GM23338 (cell line): ENCODE measurements around the gene IQCK. TPM values are rescaled to one million over a fixed set of nuclear protein-coding genes. Genes with fewer than 3 reads are reported as not detected.

Experiments used
- ATAC-seq: fragments of 200-7000 bp; cut with Tn5 transposase; 3 replicates; pipeline ENCODE4 v1.9.1; 2020
- DNase-seq: peaks from one replicate; pipeline ENCODE4 v3.0.0-alpha.2; 2015; ENCODE audit warnings: low spot score
- H2AFZ ChIP-seq: fragments of 200-600 bp; sonication (generic); 2 replicates; pipeline ENCODE4 v1.8.0; 2016; ENCODE audit warnings: antibody characterized with exemption, mild to moderate bottlenecking, moderate library complexity
- H3F3A ChIP-seq: fragments of 200-600 bp; sonication (generic); replicated peaks from 2 replicates; pipeline ENCODE4 v1.8.0; 2017; ENCODE audit warnings: antibody characterized with exemption, mixed run types, low read depth
- H3K27ac ChIP-seq: fragments of 200-600 bp; sonication (generic); 2 replicates; pipeline ENCODE4 v1.6.1; 2016; ENCODE audit warnings: low read depth
- H3K27me3 ChIP-seq: fragments of 200-600 bp; sonication (generic); 2 replicates; pipeline ENCODE4 v1.8.0; 2016; ENCODE audit warnings: mild to moderate bottlenecking, mixed run types, moderate library complexity; ENCODE audit not compliant: insufficient read depth
- H3K36me3 ChIP-seq: fragments of 200-600 bp; sonication (generic); 2 replicates; pipeline ENCODE4 v1.8.0; 2016; ENCODE audit warnings: mild to moderate bottlenecking; ENCODE audit not compliant: insufficient read depth
- H3K4me1 ChIP-seq: fragments of 200-600 bp; sonication (generic); 2 replicates; pipeline ENCODE4 v1.8.0; 2016; ENCODE audit warnings: mild to moderate bottlenecking, moderate library complexity; ENCODE audit not compliant: insufficient read depth
- H3K4me2 ChIP-seq: fragments of 200-600 bp; sonication (generic); 2 replicates; pipeline ENCODE4 v1.7.1; 2017; ENCODE audit warnings: mixed run types
- H3K4me3 ChIP-seq: fragments of 200-600 bp; sonication (generic); 2 replicates; pipeline ENCODE4 v1.6.1; 2016; ENCODE audit warnings: mixed run types
- H3K79me2 ChIP-seq: fragments of 200-600 bp; sonication (generic); replicated peaks from 2 replicates; pipeline ENCODE4 v1.8.0; 2017; ENCODE audit warnings: mild to moderate bottlenecking; ENCODE audit not compliant: insufficient read depth
- H3K9me2 ChIP-seq: fragments of 200-600 bp; sonication (generic); 2 replicates; pipeline ENCODE4 v1.8.0; 2017; ENCODE audit not compliant: insufficient read depth
- H4K20me1 ChIP-seq: fragments of 200-600 bp; sonication (generic); replicated peaks from 2 replicates; pipeline ENCODE4 v1.8.0; 2017; ENCODE audit warnings: mild to moderate bottlenecking; ENCODE audit not compliant: insufficient read depth
- H3K27ac Mint-ChIP-seq: 2 replicates; pipeline ENCODE4 v1.8.0; 2020; ENCODE audit warnings: inconsistent platforms, mild to moderate bottlenecking, moderate library complexity, mixed read lengths
- H3K27me3 Mint-ChIP-seq: 3 replicates; pipeline ENCODE4 v1.8.0; 2022; ENCODE audit warnings: low read depth, mild to moderate bottlenecking, moderate library complexity, mixed read lengths, inconsistent platforms; ENCODE audit not compliant: insufficient read depth, poor library complexity
- H3K36me3 Mint-ChIP-seq: 3 replicates; pipeline ENCODE4 v1.8.0; 2021; ENCODE audit warnings: low read depth, mild to moderate bottlenecking, inconsistent platforms, moderate library complexity, mixed read lengths
- H3K4me1 Mint-ChIP-seq: 3 replicates; pipeline ENCODE4 v1.8.0; 2020; ENCODE audit warnings: mild to moderate bottlenecking, inconsistent platforms, mixed read lengths
- H3K4me3 Mint-ChIP-seq: 3 replicates; pipeline ENCODE4 v1.8.0; 2021; ENCODE audit warnings: moderate library complexity, mild to moderate bottlenecking, inconsistent platforms, mixed read lengths
- H3K9me3 Mint-ChIP-seq: 3 replicates; pipeline ENCODE4 v1.8.0; 2020; ENCODE audit warnings: moderate library complexity, mild to moderate bottlenecking, inconsistent platforms, mixed read lengths
- CREB1 ChIP-seq: fragments of 250-450 bp; sonication (Bioruptor Pico); IDR thresholded peaks from 2 replicates; pipeline ENCODE4 v1.5.0; 2020; ENCODE audit warnings: low read depth, mild to moderate bottlenecking, moderate library complexity
- CTCF ChIP-seq, 2 experiments: fragments of 200-600 bp in 1 of 2; sonication (generic) in 1 of 2; conservative IDR thresholded peaks; 2 replicates each; pipeline versions ENCODE4 v1.5.1 to v1.6.1; 2016 to 2017; ENCODE audit warnings: antibody characterized with exemption in 2 of 2, low read depth in 2 of 2, mild to moderate bottlenecking in 2 of 2, moderate library complexity in 1 of 2
- ETS1 ChIP-seq: IDR thresholded peaks from 2 replicates; pipeline ENCODE4 v1.6.1; 2016; ENCODE audit warnings: antibody characterized with exemption
- EZH2 ChIP-seq: fragments of 200-600 bp; sonication (generic); IDR thresholded peaks from one replicate; pipeline ENCODE4 v1.8.0; 2017; ENCODE audit warnings: antibody characterized with exemption, mild to moderate bottlenecking, low read depth; ENCODE audit not compliant: unreplicated experiment
- EZH2phosphoT487 ChIP-seq: fragments of 200-600 bp; sonication (generic); IDR thresholded peaks from one replicate; pipeline ENCODE4 v1.8.1; 2018; ENCODE audit warnings: antibody characterized with exemption; ENCODE audit not compliant: unreplicated experiment
- JUNB ChIP-seq: IDR thresholded peaks from one replicate; pipeline ENCODE4 v1.6.1; 2016; ENCODE audit warnings: antibody characterized with exemption; ENCODE audit not compliant: unreplicated experiment
- NANOG ChIP-seq: IDR thresholded peaks from 2 replicates; pipeline ENCODE4 v1.6.1; 2016; ENCODE audit warnings: antibody characterized with exemption, borderline replicate concordance
- POLR2AphosphoS5 ChIP-seq: IDR thresholded peaks from 2 replicates; pipeline ENCODE4 v1.6.1; 2016; ENCODE audit warnings: antibody characterized with exemption, low read depth
- REST ChIP-seq: IDR thresholded peaks from one replicate; pipeline ENCODE4 v1.6.1; 2018; ENCODE audit warnings: antibody characterized with exemption; ENCODE audit not compliant: unreplicated experiment
- STAT1 ChIP-seq: IDR thresholded peaks from one replicate; pipeline ENCODE4 v1.6.1; 2016; ENCODE audit warnings: antibody characterized with exemption; ENCODE audit not compliant: unreplicated experiment
- ZNF114 ChIP-seq: fragments of 250-450 bp; sonication (Bioruptor Pico); IDR thresholded peaks from 2 replicates; pipeline ENCODE4 v1.5.0; 2020; ENCODE audit warnings: mild to moderate bottlenecking, moderate library complexity
- ZNF331 ChIP-seq: fragments of 250-450 bp; sonication (Bioruptor Pico); IDR thresholded peaks from 2 replicates; pipeline ENCODE4 v1.5.0; 2020; ENCODE audit warnings: low read depth, mild to moderate bottlenecking, moderate library complexity
- ZNF462 ChIP-seq: fragments of 250-450 bp; sonication (Bioruptor Pico); IDR thresholded peaks from 2 replicates; pipeline ENCODE4 v1.5.0; 2020; ENCODE audit warnings: mild to moderate bottlenecking, moderate library complexity
- polyA plus RNA-seq: library from polyadenylated mRNA; unstranded; fragments of >200 nt; fragmentation: Nextera tagmentation; extraction: Ambion mirVana; gene quantifications from 2 replicates; pipeline ENCODE4 v1.2.1, GENCODE V29; 2016
- total RNA-seq: library from RNA; depleted of rRNA; stranded (reverse); fragments of >200 nt; shearing (Covaris generic); gene quantifications from 2 replicates; pipeline ENCODE4 v1.2.3, GENCODE V29; 2014

IQCK gene
- total and polyA plus RNA-seq, 2 experiments from 2014 or later = 7.6 to 10.0 TPM

- Mint-ChIP-seq H3K9me3 (no peaks in the 10 kb centered on the region), H3K27ac (no peak overlapping the region), H3K4me1 (peaks cover 3% of the 10 kb centered on the region; the same call in 1 of the 3 replicates), H3K36me3 (no peaks in the 10 kb centered on the region), H3K27me3 (no peaks in the 10 kb centered on the region), H3K4me3 (no peak overlapping the region)
- H3K4me2 ChIP-seq = no peak overlapping the region
- ATAC-seq (no peak), DNase-seq (no peak)
- no peaks in the 10 kb centered on the region for H3K9me2 ChIP-seq
- H2AFZ ChIP-seq = no peak overlapping the region
- no peaks in the 10 kb centered on the region for H3K79me2 ChIP-seq
- H3K4me1 ChIP-seq = no peaks in the 10 kb centered on the region
- H4K20me1 ChIP-seq = no peaks in the 10 kb centered on the region
- H3K27ac ChIP-seq = no peak overlapping the region
- H3F3A ChIP-seq = no peaks in the 10 kb centered on the region
- no peaks in the 10 kb centered on the region for H3K27me3 ChIP-seq
- H3K36me3 ChIP-seq = no peaks in the 10 kb centered on the region
- TF ChIP-seq EZH2 (no peak), REST (no peak), ZNF462 (no peak), STAT1 (no peak), JUNB (no peak), POLR2AphosphoS5 (no peak), NANOG (no peak), CREB1 (CRISPR knock-in tag) (no peak), EZH2phosphoT487 (no peak), ZNF331 (CRISPR knock-in tag) (no peak), CTCF (conservative IDR thresholded peaks at IDR 0.05; ENCODE audit: low read depth in 2 of 2) (no peak), ZNF114 (CRISPR knock-in tag) (no peak), ETS1 (no peak)
- no peak overlapping the region for H3K4me3 ChIP-seq
Measured at GRCh38 chr16:19831678-19832077, 113.6 kb downstream of the IQCK start.
